Gastrocnemius medialis (tissue), 4 donors: ENCODE results near the gene DCBLD1. TPM values are rescaled to one million over a fixed set of nuclear protein-coding genes. Genes with fewer than 3 reads are reported as not detected.

ENCODE experiments used
- ATAC-seq, 2 donors: fragments of 150-250 bp; one replicate each; pipeline ENCODE4 v1.9.1; 2016
- DNase-seq, 2 donors: peaks; one replicate each; pipeline ENCODE4 v3.0.0-alpha.2; 2019
- H3K27ac ChIP-seq, 4 donors: fragments of 200-600 bp; sonication (generic); 1 replicate in 1 of 4; 2 replicates in 3 of 4; pipeline ENCODE4 v1.5.1; 2016 to 2018; ENCODE audit warnings: mild to moderate bottlenecking in 2 of 4, moderate library complexity in 1 of 4
- H3K27me3 ChIP-seq, 3 donors: fragments of 200-600 bp; sonication (generic) in 2 of 3; 1 replicate in 1 of 3; 2 replicates in 2 of 3; pipeline versions ENCODE4 v1.5.1 to v1.6.0; 2016 to 2019; ENCODE audit warnings: mild to moderate bottlenecking in 1 of 3, moderate library complexity in 1 of 3
- H3K36me3 ChIP-seq, 2 donors: fragments of 200-600 bp; sonication (generic) in 1 of 2; one replicate each; pipeline ENCODE4 v1.5.1; 2017 to 2018
- H3K4me1 ChIP-seq, 2 donors: fragments of 200-600 bp; sonication (generic) in 1 of 2; one replicate each; pipeline ENCODE4 v1.5.1; 2016 to 2017; ENCODE audit warnings: mild to moderate bottlenecking in 2 of 2
- H3K4me3 ChIP-seq, 4 donors: fragments of 200-600 bp; sonication (generic) in 3 of 4; 1 replicate in 1 of 4; 2 replicates in 3 of 4; pipeline ENCODE4 v1.5.1; 2016 to 2019; ENCODE audit warnings: mild to moderate bottlenecking in 2 of 4
- H3K9me3 ChIP-seq, 3 donors: fragments of 200-600 bp; sonication (generic) in 2 of 3; 1 replicate in 1 of 3; 2 replicates in 2 of 3; pipeline ENCODE4 v1.5.1; 2016 to 2019
- POLR2A ChIP-seq, 2 donors: fragments of 450-650 bp; IDR thresholded peaks; one replicate each; pipeline ENCODE4 v1.6.1; 2017; ENCODE audit warnings: antibody characterized with exemption in 2 of 2, mild to moderate bottlenecking in 2 of 2, moderate library complexity in 2 of 2
- in situ Hi-C, 4 donors: fragments of 200-750 bp; cut with MboI; loops; one replicate each; pipeline versions ENCODE4 v1.15.0 to v1.8.0; 2017; ENCODE audit warnings: low sequenced_read_pairs in 4 of 4
- intact Hi-C: fragments of 100-400 bp; cut with DNase I; formaldehyde crosslinking; loops from one replicate; pipeline ENCODE4 v1.15.1; 2023; ENCODE audit warnings: low total_unique reads
- total RNA-seq, 4 donors: library from RNA; depleted of rRNA; stranded (reverse); fragments of >200 nt; gene quantifications; one replicate each; pipeline versions ENCODE4 v1.1.0 to v1.2.3, GENCODE V29; 2016
- TF ChIP-seq, protein P1 (sequence below), 5 experiments: fragments of 450-650 bp in 3 of 5; fragments of 200-600 bp in 2 of 5; sonication (generic) in 2 of 5; IDR thresholded peaks in 4 of 5; conservative IDR thresholded peaks in 1 of 5; 1 replicate in 4 of 5; 2 replicates in 1 of 5; pipeline ENCODE4 v1.5.1; 2016 to 2019; ENCODE audit warnings: antibody characterized with exemption in 5 of 5, mild to moderate bottlenecking in 3 of 5, moderate library complexity in 3 of 5

The DCBLD1 gene
- total RNA-seq, 4 donors from 2014 or later: 4.3 to 8.1 (median 5.2) TPM

DNA sequence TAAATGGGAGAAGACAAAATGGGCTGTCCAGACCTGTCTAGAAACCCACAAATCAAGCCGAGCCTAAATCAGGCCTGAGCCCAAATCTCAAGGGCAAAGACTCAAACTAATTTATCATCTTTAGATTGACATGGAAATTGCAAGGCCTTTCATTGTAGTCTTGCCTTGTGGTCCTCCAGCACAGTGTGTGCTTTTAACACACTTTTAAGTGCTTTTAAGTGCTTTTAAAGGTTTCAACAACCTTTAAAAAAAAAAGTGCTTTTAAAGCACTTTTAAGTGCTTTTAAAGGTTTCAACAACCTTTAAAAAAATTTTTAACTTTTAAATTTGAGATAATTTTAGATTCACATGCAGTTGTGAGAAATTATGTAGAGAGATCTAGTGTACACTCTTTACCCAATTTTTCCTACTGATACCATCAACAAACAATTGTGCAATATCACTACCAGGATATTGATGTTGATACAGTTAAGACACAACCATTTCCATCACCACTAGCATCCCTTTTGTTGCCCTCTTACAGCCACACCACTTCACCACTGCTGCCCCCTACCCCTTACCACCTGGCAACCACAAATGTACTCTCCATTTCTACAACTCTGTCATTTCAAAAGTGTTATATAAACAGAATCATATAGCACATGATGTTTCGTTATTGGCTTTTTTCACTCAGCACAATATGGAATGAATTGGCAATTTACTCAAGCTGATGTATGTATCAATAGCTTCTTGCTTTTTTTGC lies 23.1 kb upstream of the DCBLD1 start:
- Histone ChIP-seq H3K27ac (no peak overlapping the region), H3K27me3 (no peaks in the 10 kb centered on the region), H3K4me1 (no peaks in the 10 kb centered on the region), H3K4me3 (no peak overlapping the region), H3K9me3 (no peaks in the 10 kb centered on the region), H3K36me3 (no peaks in the 10 kb centered on the region)
- intact Hi-C loops (no loop called here), in situ Hi-C loops (no loop called here)
- ATAC-seq (no peak), DNase-seq (no peak)
- TF ChIP-seq, protein P1, sequence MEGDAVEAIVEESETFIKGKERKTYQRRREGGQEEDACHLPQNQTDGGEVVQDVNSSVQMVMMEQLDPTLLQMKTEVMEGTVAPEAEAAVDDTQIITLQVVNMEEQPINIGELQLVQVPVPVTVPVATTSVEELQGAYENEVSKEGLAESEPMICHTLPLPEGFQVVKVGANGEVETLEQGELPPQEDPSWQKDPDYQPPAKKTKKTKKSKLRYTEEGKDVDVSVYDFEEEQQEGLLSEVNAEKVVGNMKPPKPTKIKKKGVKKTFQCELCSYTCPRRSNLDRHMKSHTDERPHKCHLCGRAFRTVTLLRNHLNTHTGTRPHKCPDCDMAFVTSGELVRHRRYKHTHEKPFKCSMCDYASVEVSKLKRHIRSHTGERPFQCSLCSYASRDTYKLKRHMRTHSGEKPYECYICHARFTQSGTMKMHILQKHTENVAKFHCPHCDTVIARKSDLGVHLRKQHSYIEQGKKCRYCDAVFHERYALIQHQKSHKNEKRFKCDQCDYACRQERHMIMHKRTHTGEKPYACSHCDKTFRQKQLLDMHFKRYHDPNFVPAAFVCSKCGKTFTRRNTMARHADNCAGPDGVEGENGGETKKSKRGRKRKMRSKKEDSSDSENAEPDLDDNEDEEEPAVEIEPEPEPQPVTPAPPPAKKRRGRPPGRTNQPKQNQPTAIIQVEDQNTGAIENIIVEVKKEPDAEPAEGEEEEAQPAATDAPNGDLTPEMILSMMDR (IDR thresholded peaks at IDR 0.05 in 4 of 5, conservative IDR thresholded peaks at IDR 0.05 in 1 of 5): no peak
- TF ChIP-seq POLR2A (IDR thresholded peaks at IDR 0.05): no peak

DNA sequence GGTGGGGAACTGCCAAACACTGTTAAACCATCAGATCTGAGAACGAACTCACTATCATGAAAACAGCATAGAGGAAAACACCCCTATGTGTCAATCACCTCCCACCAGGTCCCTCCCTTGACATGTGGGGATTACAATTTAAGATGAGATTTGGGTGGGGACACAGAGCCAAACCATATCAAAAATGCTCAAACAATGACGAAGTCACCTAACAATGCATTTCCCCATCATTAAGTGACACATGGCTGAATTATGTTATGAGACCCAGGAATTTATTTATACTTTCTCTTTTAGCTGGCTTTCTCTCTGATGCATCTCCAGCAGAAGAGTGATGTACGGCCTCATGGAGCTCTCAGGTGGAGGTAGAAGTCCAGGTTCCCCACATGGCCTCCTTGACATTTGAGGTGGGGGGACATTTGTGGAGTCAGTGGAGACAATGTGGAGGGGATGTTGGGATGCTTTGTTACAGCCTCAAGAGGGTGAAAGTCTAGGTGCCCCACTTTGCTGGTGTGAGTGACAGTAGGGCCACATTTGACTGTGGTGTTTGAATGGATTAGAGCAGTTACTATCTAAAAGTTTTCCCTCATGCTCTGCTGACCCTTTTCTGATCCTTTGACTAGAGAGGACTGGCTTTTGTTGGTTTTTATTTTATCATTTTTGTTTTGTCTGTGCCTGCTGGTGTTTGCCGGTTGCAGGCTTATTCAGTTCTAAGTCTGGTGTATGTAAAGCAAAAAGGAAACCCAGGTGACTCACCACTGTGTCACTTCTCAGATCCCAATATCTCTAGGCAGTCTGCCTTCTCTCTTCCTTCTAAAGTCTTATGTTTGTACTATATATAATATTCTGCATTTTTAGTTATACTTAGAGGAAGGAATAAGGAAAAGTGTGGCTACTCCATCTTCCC lies 18.5 kb upstream of the DCBLD1 start:
- TF ChIP-seq, protein P1 (IDR thresholded peaks at IDR 0.05 in 4 of 5, conservative IDR thresholded peaks at IDR 0.05 in 1 of 5): no peak
- in situ Hi-C loops (no loop called here), intact Hi-C loops (no loop called here)
- Histone ChIP-seq H3K27me3 (no peaks in the 10 kb centered on the region), H3K4me3 (no peak overlapping the region), H3K36me3 (no peaks in the 10 kb centered on the region), H3K9me3 (no peaks in the 10 kb centered on the region), H3K4me1 (no peaks in the 10 kb centered on the region), H3K27ac (no peak overlapping the region)
- DNase-seq: no peak
- no peak for ATAC-seq

- DNase-seq (no peak), ATAC-seq (no peak)
- no peak overlapping the region for H3K4me3 ChIP-seq
- intact Hi-C loops: no loop called here
- no peaks in the 10 kb centered on the region for H3K27me3 ChIP-seq
- no peaks in the 10 kb centered on the region for H3K4me1 ChIP-seq
- no peak overlapping the region for H3K27ac ChIP-seq
- in situ Hi-C loops: no loop called here
- no peaks in the 10 kb centered on the region for H3K9me3 ChIP-seq
- TF ChIP-seq, protein P1 (IDR thresholded peaks at IDR 0.05 in 4 of 5, conservative IDR thresholded peaks at IDR 0.05 in 1 of 5): no peak
- no peak for TF ChIP-seq POLR2A (IDR thresholded peaks at IDR 0.05)
- H3K36me3 ChIP-seq: no peaks in the 10 kb centered on the region
Measured at GRCh38 chr6:117464700-117465099, 17.8 kb upstream of the DCBLD1 start.

- H3K9me3 ChIP-seq: no peaks in the 10 kb centered on the region
- H3K4me3 ChIP-seq: no peak overlapping the region
- TF ChIP-seq, protein P1 (IDR thresholded peaks at IDR 0.05 in 4 of 5, conservative IDR thresholded peaks at IDR 0.05 in 1 of 5): no peak
- TF ChIP-seq POLR2A (IDR thresholded peaks at IDR 0.05): no peak
- H3K4me1 ChIP-seq: no peaks in the 10 kb centered on the region
- H3K27me3 ChIP-seq: no peaks in the 10 kb centered on the region
- intact Hi-C loops (no loop called here), in situ Hi-C loops (no loop called here)
- no peak for DNase-seq
- no peaks in the 10 kb centered on the region for H3K36me3 ChIP-seq
- no peak for ATAC-seq
- no peak overlapping the region for H3K27ac ChIP-seq
Measured at GRCh38 chr6:117465691-117466090, 16.8 kb upstream of the DCBLD1 start.
